Breast epithelium (tissue), 3 donors: ENCODE results near the gene CTNNA2.

Experiments
- CTCF ChIP-seq, 3 donors: fragments of 450-650 bp; IDR thresholded peaks; one replicate each; pipeline ENCODE4 v1.5.1; 2016 to 2017; ENCODE audit warnings: antibody characterized with exemption in 3 of 3, mild to moderate bottlenecking in 3 of 3, moderate library complexity in 3 of 3
- POLR2A ChIP-seq: fragments of 450-650 bp; IDR thresholded peaks from one replicate; pipeline ENCODE4 v1.6.1; 2016; ENCODE audit warnings: antibody characterized with exemption, mild to moderate bottlenecking, moderate library complexity

GRCh38 chr2:79788952-79789651 lies 276.3 kb downstream of the CTNNA2 start:
- TF ChIP-seq CTCF (IDR thresholded peaks at IDR 0.05) (no peak), POLR2A (no peak)
